ENCODE measurements around the gene OGG1. TPM values are rescaled to one million over a fixed set of nuclear protein-coding genes. Genes with fewer than 3 reads are reported as not detected.

Gene OGG1
- total RNA-seq, 1 experiment from 2014 or later = 15.3 TPM

DNA sequence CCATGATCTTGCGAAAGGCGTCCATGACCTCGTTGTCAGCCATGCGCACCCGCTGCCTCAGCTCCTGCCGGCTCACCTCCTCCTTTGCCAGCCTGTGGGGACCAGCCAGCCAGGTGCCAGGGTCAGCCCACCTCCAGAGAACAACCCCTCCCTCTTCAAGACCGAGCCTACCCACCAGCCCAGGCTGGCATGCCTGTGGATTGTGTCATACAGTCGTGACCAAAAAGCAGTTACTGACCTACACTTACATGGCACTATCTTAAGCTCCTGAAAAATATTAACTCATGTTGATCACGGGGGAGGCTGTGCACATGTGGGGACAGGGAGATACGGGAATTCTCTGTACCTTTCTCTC lies 30.7 kb downstream of the OGG1 start:
- Mint-ChIP-seq H3K4me1 (ENCODE audit: insufficient read depth, unreplicated experiment) (peaks cover 16% of the 10 kb centered on the region), H3K4me3 (ENCODE audit: unreplicated experiment) (no peak overlapping the region), H3K9me3 (ENCODE audit: unreplicated experiment) (no peaks in the 10 kb centered on the region), H3K27me3 (ENCODE audit: insufficient read depth, unreplicated experiment) (no peaks in the 10 kb centered on the region), H3K27ac (ENCODE audit: low read depth, unreplicated experiment) (no peak overlapping the region), H3K36me3 (ENCODE audit: insufficient read depth, unreplicated experiment) (peaks cover 27% of the 10 kb centered on the region)
- CTCF ChIA-PET = interaction anchor here (0.6 to 0.7 kb wide), 2 partner anchors 11 to 167 kb away, joined by 3 read pairs; no protein-coding TSS in a partner anchor
- no peak for DNase-seq (ENCODE audit: unreplicated experiment)
- TF ChIP-seq, protein P1, sequence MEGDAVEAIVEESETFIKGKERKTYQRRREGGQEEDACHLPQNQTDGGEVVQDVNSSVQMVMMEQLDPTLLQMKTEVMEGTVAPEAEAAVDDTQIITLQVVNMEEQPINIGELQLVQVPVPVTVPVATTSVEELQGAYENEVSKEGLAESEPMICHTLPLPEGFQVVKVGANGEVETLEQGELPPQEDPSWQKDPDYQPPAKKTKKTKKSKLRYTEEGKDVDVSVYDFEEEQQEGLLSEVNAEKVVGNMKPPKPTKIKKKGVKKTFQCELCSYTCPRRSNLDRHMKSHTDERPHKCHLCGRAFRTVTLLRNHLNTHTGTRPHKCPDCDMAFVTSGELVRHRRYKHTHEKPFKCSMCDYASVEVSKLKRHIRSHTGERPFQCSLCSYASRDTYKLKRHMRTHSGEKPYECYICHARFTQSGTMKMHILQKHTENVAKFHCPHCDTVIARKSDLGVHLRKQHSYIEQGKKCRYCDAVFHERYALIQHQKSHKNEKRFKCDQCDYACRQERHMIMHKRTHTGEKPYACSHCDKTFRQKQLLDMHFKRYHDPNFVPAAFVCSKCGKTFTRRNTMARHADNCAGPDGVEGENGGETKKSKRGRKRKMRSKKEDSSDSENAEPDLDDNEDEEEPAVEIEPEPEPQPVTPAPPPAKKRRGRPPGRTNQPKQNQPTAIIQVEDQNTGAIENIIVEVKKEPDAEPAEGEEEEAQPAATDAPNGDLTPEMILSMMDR (IDR thresholded peaks at IDR 0.05; ENCODE audit: unreplicated experiment) = no peak
- POLR2A ChIA-PET = interaction anchor here (1.2 to 2.3 kb wide), 2 partner anchors 11 to 13 kb away, joined by 3 to 7 read pairs; partner anchors contain the start of genes ARPC4 and TADA3
- BruUV-seq (replicated peaks) = no TSS peak
- intact Hi-C loops (cut with micrococcal nuclease) = no loop called here

DNA sequence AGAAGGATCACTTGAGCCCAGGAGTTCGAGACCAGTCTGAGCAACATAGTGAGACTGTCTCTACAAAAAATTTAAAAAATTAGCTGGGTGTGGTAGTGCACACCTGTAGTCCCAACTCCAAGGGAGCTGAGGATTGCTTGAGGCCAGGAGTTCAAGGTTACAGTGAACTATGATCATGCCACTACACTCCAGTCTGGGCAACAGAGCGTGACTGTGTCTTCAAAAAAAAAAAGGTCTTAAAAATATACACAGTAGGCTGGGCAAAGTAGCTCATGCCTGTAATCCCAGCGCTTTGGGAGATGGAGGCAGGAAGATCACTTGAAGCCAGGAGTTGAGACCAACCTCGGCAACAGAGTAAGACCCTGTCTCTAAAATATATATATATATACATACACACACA lies 31.2 kb downstream of the OGG1 start:
- TF ChIP-seq, protein P1 (IDR thresholded peaks at IDR 0.05; ENCODE audit: unreplicated experiment) = no peak
- Mint-ChIP-seq H3K4me3 (ENCODE audit: unreplicated experiment) (no peak overlapping the region), H3K9me3 (ENCODE audit: unreplicated experiment) (no peaks in the 10 kb centered on the region), H3K27ac (ENCODE audit: low read depth, unreplicated experiment) (no peak overlapping the region), H3K36me3 (ENCODE audit: insufficient read depth, unreplicated experiment) (peaks cover 30% of the 10 kb centered on the region), H3K4me1 (ENCODE audit: insufficient read depth, unreplicated experiment) (peaks cover 16% of the 10 kb centered on the region), H3K27me3 (ENCODE audit: insufficient read depth, unreplicated experiment) (no peaks in the 10 kb centered on the region)
- ChIA-PET POLR2A (interaction anchor here (0.7 to 2.3 kb wide), 3 partner anchors 10 to 113 kb away, joined by 3 to 7 read pairs (median 4); partner anchors contain the start of genes ARPC4 and TADA3), CTCF (interaction anchor here (0.6 kb wide), 1 partner anchor 167 kb away, joined by 3 read pairs; no protein-coding TSS in a partner anchor)
- DNase-seq (ENCODE audit: unreplicated experiment) = no peak
- intact Hi-C loops (cut with micrococcal nuclease) = no loop called here
- BruUV-seq (replicated peaks) = no TSS peak

DNA sequence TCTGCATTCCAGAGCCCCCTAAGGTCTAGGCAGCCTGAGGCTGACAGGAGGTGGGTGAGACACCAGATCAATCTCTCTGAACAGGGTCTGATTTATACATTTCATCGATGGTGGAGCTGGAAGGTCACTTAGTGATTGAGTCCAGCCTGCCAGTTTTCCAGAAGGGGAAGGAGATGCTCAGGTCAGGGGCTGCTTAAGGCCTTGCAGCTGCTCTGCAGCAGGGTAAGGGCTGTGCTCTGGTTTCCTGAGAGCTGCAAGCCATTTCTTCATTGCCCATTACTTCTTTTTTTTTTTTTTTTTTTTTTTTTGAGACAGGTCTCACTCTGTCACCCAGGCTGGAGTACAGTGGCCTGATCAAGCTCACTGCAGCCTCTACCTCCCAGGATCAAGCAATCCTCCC lies 31.8 kb downstream of the OGG1 start:
- Mint-ChIP-seq H3K9me3 (ENCODE audit: unreplicated experiment) (no peaks in the 10 kb centered on the region), H3K4me3 (ENCODE audit: unreplicated experiment) (no peak overlapping the region), H3K36me3 (ENCODE audit: insufficient read depth, unreplicated experiment) (peaks cover 30% of the 10 kb centered on the region), H3K4me1 (ENCODE audit: insufficient read depth, unreplicated experiment) (peaks cover 16% of the 10 kb centered on the region), H3K27ac (ENCODE audit: low read depth, unreplicated experiment) (no peak overlapping the region), H3K27me3 (ENCODE audit: insufficient read depth, unreplicated experiment) (no peaks in the 10 kb centered on the region)
- BruUV-seq (replicated peaks) = no TSS peak
- ChIA-PET POLR2A (interaction anchor here (0.6 to 2.3 kb wide), 5 partner anchors 9 to 114 kb away, joined by 3 to 7 read pairs (median 4); partner anchors contain the start of genes ARPC4 and TADA3), CTCF (interaction anchor here (0.7 to 1.2 kb wide), 4 partner anchors 66 to 502 kb away, joined by 3 to 4 read pairs (median 3); partner anchors contain the start of gene CRELD1)
- intact Hi-C loops (cut with micrococcal nuclease) = no loop called here
- TF ChIP-seq, protein P1 (IDR thresholded peaks at IDR 0.05; ENCODE audit: unreplicated experiment) = no peak
- DNase-seq (ENCODE audit: unreplicated experiment) = no peak

DNA sequence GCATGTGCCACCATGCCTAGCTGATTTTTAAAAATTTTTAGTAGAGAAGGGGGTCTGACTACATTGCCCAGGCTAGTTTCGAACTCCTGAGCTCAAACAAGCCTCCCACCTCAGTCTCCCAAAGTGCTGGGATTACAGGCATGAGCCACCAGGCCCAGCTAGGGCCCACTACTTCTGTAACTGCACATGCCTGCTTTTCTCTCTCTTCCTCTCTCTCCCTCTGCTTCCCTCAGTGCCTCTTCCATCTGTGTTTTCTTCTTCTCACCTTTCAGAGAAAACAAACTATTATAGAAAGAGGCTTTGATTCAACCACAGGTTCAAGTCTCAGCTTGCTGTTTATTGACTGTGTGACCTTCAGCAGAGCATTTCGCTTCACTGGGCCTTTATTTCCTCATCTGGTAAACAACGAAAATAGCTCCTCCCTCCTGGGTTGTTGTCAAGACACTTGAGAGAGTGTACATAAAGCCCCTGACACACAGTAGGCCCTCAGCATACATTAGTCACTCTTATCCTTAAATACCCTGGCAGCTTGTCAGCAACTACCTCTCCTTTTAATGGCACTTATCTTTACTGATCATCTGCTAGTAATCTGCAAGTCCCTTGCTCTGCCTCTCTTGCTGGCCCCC lies 32.3 kb downstream of the OGG1 start:
- no peaks in the 10 kb centered on the region for H3K9me3 Mint-ChIP-seq (ENCODE audit: unreplicated experiment)
- H3K27ac Mint-ChIP-seq (ENCODE audit: low read depth, unreplicated experiment) = no peak overlapping the region
- ChIA-PET CTCF (interaction anchor here (0.7 to 1.2 kb wide), 5 partner anchors 67 to 501 kb away, joined by 3 to 4 read pairs (median 3); partner anchors contain the start of gene CRELD1), POLR2A (interaction anchor here (0.6 to 2.3 kb wide), 6 partner anchors 10 to 534 kb away, joined by 3 to 7 read pairs (median 3); partner anchors contain the start of genes ARPC4 and TADA3)
- intact Hi-C loops (cut with micrococcal nuclease) = no loop called here
- peaks cover 16% of the 10 kb centered on the region for H3K4me1 Mint-ChIP-seq (ENCODE audit: insufficient read depth, unreplicated experiment)
- H3K27me3 Mint-ChIP-seq (ENCODE audit: insufficient read depth, unreplicated experiment) = no peaks in the 10 kb centered on the region
- peaks cover 30% of the 10 kb centered on the region for H3K36me3 Mint-ChIP-seq (ENCODE audit: insufficient read depth, unreplicated experiment)
- no TSS peak for BruUV-seq (replicated peaks)
- TF ChIP-seq, protein P1 (IDR thresholded peaks at IDR 0.05; ENCODE audit: unreplicated experiment) = no peak
- no peak for DNase-seq (ENCODE audit: unreplicated experiment)
- no peak overlapping the region for H3K4me3 Mint-ChIP-seq (ENCODE audit: unreplicated experiment)
